Endothelial cell of umbilical vein (primary cell): ENCODE data around the gene ITM2C.

Source experiments
- FOS ChIP-seq: IDR thresholded peaks from 2 replicates; pipeline ENCODE4 v1.6.1; 2011; ENCODE audit warnings: mild to moderate bottlenecking, low read length, moderate library complexity, borderline replicate concordance; ENCODE audit not compliant: insufficient read depth
- POLR2A ChIP-seq: IDR thresholded peaks from 2 replicates; pipeline ENCODE4 v1.6.1; 2012; ENCODE audit warnings: low read depth, mild to moderate bottlenecking, control low read depth, low read length
- POLR2AphosphoS5 ChIP-seq: IDR thresholded peaks from 2 replicates; pipeline ENCODE4 v1.6.1; 2012; ENCODE audit warnings: low read depth, mild to moderate bottlenecking, control low read depth, low read length, moderate library complexity; ENCODE audit not compliant: insufficient read depth
- TF ChIP-seq, protein P1 (sequence below), 2 donors: IDR thresholded peaks; 1 replicate in 1 of 2; 2 replicates in 1 of 2; pipeline ENCODE4 v1.5.1; 2011; ENCODE audit warnings: low read length in 2 of 2, mild to moderate bottlenecking in 2 of 2, moderate library complexity in 2 of 2, control low read depth in 1 of 2, inconsistent platforms in 1 of 2, low read depth in 1 of 2; ENCODE audit not compliant: insufficient read depth in 1 of 2; ENCODE audit errors: extremely low read depth in 1 of 2

- TF ChIP-seq POLR2A (no peak), FOS (no peak), POLR2AphosphoS5 (no peak)
- TF ChIP-seq, protein P1, sequence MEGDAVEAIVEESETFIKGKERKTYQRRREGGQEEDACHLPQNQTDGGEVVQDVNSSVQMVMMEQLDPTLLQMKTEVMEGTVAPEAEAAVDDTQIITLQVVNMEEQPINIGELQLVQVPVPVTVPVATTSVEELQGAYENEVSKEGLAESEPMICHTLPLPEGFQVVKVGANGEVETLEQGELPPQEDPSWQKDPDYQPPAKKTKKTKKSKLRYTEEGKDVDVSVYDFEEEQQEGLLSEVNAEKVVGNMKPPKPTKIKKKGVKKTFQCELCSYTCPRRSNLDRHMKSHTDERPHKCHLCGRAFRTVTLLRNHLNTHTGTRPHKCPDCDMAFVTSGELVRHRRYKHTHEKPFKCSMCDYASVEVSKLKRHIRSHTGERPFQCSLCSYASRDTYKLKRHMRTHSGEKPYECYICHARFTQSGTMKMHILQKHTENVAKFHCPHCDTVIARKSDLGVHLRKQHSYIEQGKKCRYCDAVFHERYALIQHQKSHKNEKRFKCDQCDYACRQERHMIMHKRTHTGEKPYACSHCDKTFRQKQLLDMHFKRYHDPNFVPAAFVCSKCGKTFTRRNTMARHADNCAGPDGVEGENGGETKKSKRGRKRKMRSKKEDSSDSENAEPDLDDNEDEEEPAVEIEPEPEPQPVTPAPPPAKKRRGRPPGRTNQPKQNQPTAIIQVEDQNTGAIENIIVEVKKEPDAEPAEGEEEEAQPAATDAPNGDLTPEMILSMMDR (IDR thresholded peaks at IDR 0.05; ENCODE audit: extremely low read depth in 1 of 2, insufficient read depth in 1 of 2, low read depth in 1 of 2, low read length in 2 of 2): no peak
Observed at GRCh38 chr2:230877759-230878598, 13.2 kb downstream of the ITM2C start.
